Measurements from ENCODE around the gene ZDHHC20.

The ZDHHC20 gene

DNA sequence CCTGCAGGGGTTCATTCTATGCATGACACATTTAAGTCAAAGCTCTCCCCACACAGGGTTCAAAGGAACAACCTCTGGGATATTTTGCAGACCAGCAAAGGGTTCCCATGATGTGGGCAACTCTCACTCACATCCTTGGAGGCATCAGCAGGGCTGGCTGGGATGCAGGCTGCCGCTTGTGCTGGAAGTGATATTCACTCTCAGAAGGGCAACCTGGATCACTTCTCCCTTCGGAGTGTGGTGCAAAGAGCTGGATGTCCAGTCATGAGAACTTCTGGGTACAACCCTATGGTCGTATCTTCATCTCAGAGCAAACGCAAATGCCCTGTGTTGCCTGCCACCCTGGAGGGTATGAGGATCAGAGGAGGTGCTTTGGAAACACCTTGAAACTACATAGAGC lies 98.6 kb downstream of the ZDHHC20 start:
- no peak for DNase-seq

DNA sequence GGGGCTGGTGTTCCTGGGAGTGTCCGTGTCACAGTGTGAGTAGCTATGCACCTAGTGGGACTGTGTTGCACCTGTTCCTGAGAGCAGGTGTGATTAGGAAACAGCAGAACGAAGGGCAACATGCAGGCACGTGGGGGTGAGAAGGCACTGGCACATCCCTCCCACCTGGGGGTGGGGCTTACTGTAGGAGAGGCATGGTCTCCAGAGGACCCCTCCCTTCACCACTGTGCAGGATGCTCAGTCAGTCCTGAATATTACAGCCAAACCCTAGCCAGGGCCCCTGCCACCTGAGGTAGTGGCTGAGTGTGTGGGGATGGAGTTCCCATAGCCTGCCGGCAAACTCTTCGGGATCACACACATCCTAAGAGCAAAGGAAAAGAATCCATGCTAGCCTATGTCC lies 99.2 kb downstream of the ZDHHC20 start:
- DNase-seq = no peak

DNA sequence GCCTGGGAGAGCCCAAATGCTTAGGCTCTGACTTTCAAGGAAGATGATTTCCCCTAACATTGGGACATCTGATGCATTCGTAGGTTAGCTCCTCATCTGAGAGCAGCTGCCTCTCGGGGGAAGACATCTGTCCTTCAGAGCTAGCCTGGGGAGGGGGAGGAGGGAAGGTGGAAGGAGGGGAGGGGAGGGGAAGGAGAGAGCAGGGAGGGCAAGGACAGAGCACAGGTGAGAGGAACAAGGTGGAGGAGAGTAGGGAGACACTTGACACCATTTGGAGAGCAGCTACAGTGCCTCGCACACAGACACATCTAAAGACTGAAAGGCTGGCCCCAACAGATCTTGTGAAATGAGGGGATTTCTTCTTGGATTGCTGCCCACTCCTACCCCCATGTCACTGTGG lies 103.8 kb downstream of the ZDHHC20 start:
- DNase-seq = no peak

DNA sequence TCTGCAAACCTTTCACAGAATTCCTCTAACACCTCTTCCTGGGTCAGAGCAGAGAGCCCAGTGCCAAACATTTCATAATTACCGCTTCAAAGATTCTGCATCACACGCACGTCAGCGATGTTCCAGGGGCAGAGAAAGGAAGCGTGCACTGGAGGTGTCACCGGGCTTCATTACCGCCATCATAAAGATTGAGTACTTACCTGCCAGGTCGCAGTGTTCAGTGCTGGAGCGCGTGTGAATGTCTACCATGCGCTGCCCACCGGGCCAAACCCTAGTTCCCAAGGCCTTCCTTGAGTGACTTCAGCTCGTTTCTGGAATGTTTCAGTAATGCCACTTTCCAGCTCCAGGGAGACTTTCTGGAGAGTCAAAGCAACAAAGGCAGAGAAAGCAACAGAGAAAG lies 104.4 kb downstream of the ZDHHC20 start:
- DNase-seq = no peak

DNA sequence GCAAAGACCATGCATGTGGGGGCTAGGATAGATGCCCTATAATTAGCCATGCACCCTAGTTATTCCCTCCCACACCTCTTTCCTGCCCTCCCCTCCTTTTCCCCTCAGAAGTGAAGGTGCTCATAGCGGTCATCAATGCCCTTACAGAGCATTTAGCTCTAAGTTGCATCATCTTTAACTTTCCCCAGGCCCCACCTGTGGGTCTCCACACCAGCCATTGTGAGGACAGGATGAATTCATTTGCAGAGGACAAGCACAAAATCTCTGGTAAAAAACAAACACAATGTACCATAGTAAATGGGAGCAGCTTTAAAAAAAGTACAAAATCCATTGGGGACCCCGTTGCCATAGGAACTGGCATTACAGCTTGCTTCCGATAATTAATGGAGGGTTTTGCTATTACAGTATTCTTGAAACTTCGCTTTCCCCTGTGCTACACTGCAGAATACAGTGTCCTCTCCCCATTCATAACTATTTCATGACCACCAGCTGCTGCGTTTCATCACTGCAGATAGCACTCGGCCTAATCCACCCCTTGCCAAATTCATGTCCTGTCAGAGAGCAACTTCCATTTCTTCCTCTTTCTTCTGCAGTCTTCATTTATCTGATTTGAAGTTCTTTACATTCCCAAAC lies 110.5 kb downstream of the ZDHHC20 start:
- no peak for DNase-seq

DNA sequence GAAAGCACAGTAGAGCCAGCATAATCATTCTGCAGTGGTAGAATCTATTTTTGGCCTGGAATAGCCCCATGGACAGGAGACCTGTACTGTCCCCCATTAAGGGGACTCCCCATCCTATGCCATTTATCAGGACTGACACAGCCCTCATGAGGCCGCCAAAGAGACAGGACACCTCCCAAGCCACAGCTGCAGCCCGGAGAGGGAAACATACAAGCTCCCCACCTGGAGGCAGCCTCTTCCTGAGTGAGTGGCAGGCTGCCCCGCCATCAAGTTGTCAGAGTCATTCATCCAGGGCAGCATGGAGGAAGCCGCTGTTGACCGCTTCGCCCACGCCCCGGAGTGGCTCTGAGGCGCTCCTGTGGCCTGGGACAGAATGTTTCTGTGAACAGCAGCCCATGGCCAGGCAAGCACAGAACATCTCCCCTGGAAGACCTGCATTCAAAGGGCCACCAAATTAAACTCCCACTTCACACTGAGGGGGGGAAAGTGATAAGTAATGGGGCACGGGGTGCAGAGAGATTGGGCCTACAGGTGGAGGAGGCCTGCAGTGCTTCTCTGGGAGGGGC lies 111.3 kb downstream of the ZDHHC20 start:
- DNase-seq = no peak

DNA sequence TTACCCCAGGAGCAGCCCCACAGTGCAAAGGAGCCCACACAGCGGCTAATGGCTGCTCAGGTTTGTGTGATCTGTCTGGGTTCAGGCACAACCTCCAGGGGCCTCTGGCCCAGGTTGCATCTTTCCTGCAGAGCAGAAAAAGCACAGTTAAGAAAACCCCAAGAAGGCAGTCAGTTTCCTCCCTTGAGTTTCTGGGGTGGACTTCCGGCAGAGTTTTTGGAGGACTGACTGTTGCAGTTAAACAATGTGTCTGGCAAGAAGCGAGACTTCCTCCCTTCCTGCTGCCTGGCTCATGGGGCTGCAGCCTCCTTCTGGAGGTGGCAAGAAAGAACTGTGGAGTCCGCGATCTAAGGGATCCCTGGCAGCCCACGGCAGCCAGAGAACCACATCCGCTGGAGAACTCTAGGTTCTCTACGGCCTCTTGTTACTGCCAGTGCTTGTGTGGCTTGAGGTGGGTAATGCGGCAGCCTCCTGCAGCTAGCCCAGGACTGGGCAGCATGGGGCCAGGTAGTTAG lies 114.4 kb downstream of the ZDHHC20 start:
- no peak for DNase-seq

DNA sequence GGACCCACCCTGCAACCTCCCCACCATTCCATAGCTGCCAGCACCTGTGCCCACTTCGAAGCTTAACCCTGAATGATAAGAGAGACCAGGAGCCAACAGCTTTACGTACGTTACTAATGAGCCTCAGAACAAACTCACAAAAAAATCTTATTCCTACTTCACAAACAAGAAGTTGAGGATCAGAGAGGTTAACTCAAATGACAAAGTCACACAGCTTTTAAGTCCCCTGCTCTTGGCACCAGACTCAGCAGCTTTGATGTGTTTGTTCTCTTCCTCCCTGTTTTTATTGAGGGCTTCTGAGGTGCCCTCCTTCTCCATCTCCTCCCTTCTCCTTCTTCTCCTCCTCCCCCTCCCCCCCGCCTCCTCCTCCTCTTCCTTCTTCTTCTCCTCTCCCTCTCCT lies 115.4 kb downstream of the ZDHHC20 start:
- no peak for DNase-seq

DNA sequence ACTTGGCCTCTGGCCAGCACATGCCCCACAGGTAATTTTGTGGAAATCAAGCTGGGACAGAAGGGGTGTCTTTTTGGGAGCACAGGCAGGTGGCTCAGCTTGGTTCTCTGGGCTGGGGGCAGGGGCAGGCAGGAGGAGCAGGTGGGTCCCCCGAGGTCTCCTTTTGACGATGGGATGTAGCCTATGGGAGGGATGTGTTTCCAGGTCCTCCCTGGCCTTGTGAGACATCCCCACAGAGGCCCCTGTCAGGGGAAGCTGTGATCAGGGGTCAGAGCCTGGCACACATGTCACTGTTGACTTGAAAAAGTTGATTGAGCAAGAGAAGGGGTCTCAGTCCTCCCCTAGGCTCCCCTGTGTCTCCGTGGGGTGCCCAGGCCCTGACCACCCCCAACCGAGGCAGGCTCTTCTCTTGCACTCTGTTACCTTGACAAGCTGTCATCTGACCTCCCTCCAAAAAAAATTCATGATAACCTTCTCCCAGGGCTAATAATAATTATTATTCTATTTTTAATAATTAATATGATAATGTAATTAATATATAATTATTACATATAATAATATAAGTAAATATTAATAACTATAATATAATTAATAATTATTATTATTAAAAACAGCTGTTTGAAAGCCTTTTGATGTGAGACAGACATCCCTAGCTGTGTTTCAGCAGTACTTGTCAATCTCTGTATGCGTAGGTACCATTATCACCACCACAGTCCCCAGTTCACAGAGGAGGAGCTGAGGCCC lies 116.2 kb downstream of the ZDHHC20 start:
- DNase-seq = no peak

DNA sequence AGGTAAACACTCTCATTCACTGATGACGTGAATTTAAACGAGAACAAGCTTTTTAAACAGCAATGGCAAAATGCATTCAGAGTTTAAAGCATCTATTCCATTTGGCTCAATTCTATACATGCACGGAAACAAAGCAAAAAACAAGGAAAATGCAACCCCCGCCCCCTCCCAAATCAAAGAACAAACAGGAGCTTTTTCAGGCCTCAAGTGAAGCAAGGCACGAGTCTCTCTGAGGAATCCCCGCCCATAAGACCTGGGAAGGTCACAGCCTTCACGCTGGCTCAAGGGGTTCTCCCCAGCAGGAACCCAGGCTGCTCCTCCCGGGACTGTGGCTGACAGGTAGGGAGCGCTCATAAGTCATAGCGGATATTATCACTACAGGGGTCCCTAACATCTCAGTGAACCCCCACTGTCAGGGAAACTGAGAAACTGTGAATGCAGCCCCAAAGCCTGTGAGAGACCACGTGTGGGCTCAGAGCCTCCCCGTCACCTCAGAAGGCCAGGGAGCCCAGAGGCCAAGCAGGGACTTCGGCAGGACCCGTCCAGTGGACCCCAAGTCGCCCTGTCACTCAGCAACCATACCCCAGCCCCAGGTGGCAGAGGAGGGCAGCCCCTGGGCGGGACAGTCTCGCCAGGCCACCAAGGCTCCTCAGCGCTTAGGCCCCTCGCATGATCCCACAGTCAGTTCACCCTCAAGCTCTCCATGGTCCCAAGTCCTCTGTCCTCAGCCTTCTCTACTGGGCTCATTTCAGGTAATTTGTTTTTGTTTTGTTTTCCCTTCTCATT lies 117.3 kb downstream of the ZDHHC20 start:
- DNase-seq = no peak

DNA sequence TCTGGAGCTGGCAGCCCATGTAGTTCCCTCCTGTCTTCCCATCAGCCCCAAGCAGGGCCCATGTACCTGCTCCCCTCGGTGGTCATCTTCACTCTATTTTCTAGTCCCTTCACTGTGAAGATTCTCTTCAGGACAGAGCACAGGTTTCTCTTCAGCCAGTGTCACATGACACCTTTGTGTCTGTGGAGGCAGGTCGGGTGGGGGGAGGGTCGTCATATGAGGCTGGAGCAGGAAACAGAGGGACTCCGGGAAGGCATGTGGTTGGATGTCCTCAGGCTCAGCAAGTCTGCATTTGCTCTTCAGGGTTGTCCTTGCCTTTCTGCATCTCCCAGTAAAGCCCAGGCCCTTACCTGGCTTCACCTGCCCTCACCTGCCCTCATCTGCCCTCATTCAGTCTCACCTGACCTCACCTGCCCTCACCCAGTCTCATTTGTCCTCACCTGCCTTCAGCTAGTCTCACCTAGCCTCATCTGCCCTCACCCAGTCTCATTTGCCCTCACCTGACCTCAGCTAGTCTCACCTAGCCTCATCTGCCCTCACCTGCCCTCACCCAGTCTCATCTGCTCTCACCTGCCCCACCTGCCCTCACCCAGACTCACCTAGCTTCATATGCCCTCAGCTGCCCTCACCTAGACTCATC lies 120.3 kb downstream of the ZDHHC20 start:
- DNase-seq = no peak

DNA sequence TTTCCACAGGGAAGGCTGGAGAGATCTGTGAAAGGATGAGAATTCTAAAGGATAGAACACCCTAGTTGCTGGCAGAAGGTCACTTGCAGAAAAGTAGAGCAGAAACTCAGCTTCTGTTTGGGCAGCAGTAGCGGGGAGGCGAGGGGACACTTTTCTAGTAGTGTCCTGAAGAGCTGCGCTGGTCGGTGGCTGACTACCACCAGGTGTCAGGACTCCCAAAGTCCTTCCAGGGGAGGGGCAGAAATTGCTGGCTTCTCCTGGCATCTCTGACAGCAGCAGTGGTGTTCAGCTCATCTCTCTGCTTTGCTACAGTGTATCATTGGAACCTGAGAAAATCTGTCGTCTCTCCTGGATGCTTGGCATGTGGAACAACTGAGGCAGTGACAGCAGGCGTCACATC lies 120.9 kb downstream of the ZDHHC20 start:
- no peak for DNase-seq

DNA sequence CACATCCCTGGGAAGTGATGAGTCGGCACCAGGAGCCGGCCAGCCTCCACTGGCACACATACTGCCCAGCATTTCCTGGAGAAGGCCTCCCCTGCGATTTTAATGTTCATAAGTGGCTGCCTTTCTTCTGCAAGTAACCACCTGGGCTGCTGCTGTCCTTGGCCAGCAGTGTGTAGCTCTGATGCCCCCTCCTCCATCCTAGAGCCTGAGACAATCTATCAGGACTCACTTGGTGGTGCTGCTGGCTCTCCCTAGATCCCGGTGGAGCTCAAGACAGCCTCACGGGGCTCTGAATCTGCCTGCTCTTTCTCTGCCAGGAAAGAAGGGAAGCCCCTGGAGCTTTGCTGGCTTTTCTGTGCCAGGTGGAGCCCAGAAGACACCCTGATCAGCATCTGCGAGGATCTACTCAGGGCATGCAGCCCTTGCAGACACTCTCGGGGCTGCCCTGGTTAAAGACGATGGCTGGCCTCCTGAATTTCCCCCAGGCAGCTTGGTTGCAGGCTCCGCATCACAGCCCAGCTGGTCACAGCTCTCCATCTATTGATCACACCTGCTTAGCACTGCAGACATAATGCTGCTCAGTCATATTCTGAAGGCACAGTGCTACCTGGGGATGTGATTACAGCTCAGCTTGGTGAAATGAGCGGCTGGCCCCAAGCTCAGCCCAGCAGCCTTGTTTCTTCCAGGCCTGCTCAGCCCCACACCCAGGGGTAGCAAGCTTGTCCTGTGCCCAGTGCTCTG lies 122.3 kb downstream of the ZDHHC20 start:
- DNase-seq = no peak

DNA sequence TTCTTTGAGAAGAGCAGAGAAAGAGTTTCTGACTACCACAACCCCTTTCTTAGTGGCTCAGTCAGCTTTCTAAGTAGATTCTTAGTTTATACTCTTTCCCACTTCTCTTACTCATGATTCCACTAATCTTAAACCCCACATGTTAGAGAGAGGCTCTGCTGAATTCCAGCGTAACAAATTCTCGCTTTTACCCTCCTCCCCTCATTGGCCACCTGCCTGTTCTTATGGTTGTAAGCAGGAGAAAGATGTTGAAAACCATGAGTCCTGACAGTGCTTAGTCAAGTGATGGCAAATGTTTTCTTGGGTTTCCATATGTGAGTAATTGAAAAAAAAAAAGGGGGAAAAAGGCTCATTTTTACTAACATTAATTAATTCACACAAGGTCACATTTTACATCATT lies 125.9 kb downstream of the ZDHHC20 start:
- no peak for DNase-seq

DNA sequence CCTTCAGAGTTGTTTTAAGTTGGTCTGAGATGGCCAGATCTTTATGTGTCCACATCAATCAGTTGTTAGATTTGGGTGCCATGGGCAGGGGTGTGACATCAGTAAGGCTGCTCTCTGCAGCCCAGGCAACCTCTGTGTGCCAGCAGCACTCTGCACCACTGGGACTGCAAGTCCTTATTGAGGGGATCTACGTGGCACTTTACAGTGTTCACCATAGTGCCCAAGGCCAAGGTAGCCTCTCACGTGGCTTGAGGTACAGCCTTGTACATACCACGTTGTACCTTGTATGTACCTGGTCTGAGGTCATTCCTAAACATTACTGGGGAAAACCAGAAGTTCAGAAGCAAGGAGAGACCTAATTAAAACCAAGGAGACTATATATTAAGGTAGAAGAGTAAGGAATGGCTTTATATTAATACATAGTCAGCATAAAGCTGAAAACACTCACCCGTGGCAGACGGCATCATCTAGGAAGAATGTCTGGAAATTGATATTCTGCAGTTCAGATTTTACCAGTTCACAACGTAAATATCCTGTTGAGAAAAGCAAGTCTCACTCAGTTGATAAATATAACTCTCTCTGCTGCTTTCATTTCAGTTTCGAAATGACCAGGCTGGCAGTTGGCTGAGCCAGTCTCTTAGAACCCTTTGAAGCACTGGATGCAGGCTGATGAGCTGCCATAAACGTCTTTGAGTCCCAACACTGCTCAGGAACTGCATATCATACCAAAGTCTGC lies 128.8 kb downstream of the ZDHHC20 start:
- no peak for DNase-seq

DNA sequence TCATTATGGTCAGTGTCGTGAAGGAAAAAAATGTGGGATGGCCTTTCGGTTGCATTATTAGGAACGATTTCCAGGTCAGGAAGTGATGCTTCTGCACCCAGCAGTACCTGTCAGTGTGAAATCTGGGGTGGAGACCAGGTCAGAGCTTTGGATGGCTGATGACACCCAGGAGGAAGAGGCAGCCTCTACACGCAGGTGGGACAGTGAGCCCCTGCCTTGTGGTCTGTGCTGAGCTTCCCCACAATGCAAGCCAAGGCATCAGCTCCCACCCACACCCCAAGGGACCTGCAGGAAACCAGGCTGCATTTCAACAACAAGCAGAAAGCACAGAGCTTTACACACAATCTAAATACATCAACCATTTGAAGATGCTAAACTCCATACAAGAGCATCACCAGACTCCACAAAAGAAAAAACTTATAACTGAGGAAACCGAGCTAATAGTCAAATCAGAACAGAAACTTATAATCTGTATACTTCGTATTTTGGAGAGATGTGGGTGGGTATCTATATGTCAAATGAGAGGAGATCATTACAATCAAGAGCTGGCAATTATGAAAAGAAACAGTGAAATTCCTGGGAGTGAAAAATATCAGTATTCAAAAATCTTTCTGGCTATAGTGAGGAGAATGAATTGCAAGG lies 130.1 kb downstream of the ZDHHC20 start:
- no peak for DNase-seq

DNA sequence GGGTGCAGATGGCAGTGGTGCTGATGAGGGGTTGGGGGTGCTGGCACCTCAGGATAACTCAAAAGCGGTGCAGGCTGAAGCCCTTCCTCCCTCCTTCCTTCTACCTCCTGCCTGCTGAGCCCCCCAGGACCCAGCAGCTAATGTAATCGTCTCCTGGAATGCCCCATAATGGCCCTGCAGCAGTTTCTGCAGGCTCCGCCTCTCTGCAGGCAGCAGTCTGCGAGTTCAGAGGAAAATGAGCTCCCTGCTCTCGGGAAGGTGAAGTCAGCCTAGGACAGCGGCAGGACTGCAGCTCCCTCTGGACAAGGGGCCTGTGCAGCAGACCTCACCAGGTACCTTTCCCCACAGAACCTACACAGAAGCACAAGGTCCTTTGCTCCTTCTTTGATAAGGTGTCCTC lies 130.9 kb downstream of the ZDHHC20 start:
- no peak for DNase-seq

DNA sequence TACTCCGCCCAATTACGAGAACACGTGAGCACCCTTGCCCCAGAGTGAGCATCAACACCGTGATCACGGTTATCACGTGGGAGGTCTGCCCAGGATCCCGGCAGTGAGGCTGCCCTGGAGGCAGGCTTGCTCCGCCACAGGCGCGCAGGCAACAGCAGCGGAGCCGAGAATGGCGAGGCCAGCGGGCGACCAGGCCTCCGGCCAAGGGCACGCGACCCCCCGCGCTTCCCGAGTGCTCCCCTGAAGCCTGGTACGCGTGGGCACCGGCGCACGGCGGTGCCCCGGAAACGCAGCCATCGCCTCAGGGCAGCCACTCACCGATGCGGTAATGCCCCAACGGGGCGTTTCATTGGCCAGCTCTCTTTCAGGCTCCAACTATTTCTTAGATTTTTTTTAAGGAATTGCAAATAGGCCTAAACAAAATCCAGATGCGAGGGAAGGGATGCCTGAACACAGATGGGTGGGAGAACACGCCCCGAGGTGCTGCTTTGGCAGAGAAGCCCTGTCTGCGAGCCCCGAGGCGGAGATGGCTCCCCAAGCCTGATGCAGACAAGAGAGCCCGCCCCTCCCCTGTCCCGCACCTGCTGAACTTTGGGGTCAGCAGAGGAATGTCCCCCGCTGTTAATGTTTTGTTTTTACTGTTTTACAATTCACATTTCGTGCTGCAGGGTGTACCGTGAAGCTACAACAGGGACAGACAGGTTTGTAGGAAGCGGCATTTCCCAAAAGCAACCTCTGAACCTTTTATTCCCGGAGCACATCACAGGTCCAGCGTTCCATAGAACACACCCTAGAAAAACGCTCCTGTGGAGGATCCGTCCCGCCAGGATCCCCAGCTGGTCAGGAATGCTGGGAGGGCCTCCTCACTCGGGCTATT lies 132.7 kb downstream of the ZDHHC20 start:
- no peak for DNase-seq

DNA sequence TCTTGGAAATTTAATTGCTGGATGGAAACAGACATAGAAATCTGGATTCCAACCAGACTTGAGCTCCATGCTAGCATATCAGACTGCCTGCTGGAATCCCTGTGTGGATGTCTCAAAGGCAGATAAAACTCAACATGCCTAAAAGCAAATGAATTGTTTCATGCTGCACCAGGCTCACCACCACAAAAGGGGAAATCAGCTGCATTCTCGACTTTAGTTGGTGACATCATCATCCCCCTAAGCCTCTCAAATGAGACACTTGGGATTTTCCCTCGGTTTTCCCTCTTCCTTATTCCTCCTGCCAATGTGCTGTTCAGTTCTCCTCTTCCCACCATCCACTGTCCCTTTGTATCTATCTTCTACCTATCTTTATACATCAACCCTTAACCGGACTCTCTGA lies 134.3 kb downstream of the ZDHHC20 start:
- no peak for DNase-seq

DNA sequence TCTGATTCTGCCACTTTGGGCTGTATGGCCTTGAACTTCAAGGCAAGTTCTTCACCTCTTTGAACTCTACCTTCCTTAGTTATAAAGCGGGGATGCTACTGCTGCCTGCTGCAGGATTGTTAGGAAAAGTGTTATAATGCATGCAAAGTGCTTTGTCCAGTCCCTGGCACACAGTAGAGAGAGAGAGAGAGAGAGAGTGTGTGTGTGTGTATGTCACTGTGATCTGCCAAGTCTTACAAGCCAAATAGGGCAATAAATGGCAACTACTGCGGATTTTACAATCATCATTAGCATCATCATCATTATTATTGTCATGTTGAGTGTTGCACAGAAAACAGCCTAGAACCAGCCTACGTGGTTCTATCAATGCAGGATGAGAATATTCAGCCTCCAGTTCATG lies 136.1 kb downstream of the ZDHHC20 start:
- DNase-seq = no peak

All from activated naive CD4-positive, alpha-beta T cell treated with anti-CD3 and anti-CD28 coated beads, Interleukin-2, amount 50 U/mL, for 16 hours (primary cell).